ENCODE data around the gene SCYGR2.

GRCh38 chr2:227629435-227629834 lies 30.7 kb downstream of the SCYGR2 start:
- TF ChIP-seq USF1 (CRISPR knock-in tag; IDR thresholded peaks at IDR 0.05) (no peak), FOXP4 (CRISPR knock-in tag; IDR thresholded peaks at IDR 0.05) (no peak), ATF3 (CRISPR knock-in tag; conservative IDR thresholded peaks at IDR 0.05) (no peak), CTCF (IDR thresholded peaks at IDR 0.05) (no peak)

All from WTC11 (cell line).